Activated T-cell treated with anti-CD3 and anti-CD28 coated beads, Interleukin-2, amount 50 U/mL, for 4 hours (primary cell): ENCODE data around the gene DNPEP. TPM values are rescaled to one million over a fixed set of nuclear protein-coding genes. Genes with fewer than 3 reads are reported as not detected.
A peak's percentile ranks its signal among the peaks of the same experiment; 100 is the strongest.

Source experiments
- ATAC-seq, 2 donors: fragments of 200-7000 bp; cut with Tn5 transposase; one replicate each; pipeline ENCODE4 v1.10.0; 2021
- DNase-seq: peaks from one replicate; pipeline ENCODE4 v3.0.0-alpha.2; 2020
- H3K27me3 Mint-ChIP-seq: one replicate; pipeline ENCODE4 v1.8.0; 2021; ENCODE audit warnings: low read depth, mixed read lengths
- H3K36me3 Mint-ChIP-seq: one replicate; pipeline ENCODE4 v1.8.0; 2022; ENCODE audit warnings: mixed read lengths; ENCODE audit not compliant: insufficient read depth
- H3K4me1 Mint-ChIP-seq: one replicate; pipeline ENCODE4 v1.8.0; 2021; ENCODE audit warnings: low read depth, mixed read lengths
- H3K4me3 Mint-ChIP-seq: one replicate; pipeline ENCODE4 v1.8.0; 2021; ENCODE audit warnings: mild to moderate bottlenecking, moderate library complexity, mixed read lengths
- H3K9me3 Mint-ChIP-seq: one replicate; pipeline ENCODE4 v1.8.0; 2021; ENCODE audit warnings: mixed read lengths
- total RNA-seq, 3 donors: library from RNA; stranded (reverse); gene quantifications; one replicate each; pipeline ENCODE4 v1.2.1, GENCODE V29; 2021

Gene DNPEP
- total RNA-seq, 3 donors from 2014 or later = 187 to 222 (median 221) TPM

DNA sequence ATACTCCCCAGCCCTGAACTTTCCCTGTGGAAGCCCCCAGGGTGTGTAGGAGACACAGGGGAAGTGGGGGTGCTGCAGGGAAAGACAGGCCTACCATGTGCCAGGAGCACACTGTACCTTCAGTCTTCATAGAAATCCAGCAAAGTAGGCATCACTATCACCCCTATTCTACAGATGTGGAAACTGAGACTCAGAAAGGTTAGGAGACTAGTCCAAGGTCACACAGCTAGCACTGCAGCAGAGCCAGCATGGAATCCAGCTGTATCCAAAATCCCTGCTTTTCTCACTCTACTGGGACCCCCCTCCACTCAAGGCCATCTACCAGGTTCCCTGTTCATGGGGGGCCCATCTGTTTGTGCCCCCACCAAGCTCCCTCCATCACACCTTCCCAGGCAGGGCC lies 6.8 kb downstream of the DNPEP start:
- H3K4me3 Mint-ChIP-seq = no peak overlapping the region
- H3K27me3 Mint-ChIP-seq = no peaks in the 10 kb centered on the region
- peaks cover 36% of the 10 kb centered on the region for H3K36me3 Mint-ChIP-seq
- DNase-seq = no peak
- H3K9me3 Mint-ChIP-seq = no peaks in the 10 kb centered on the region
- H3K4me1 Mint-ChIP-seq = peaks cover 7% of the 10 kb centered on the region
- no peak for ATAC-seq

- no peaks in the 10 kb centered on the region for H3K9me3 Mint-ChIP-seq
- no peak for ATAC-seq
- H3K4me3 Mint-ChIP-seq = no peak overlapping the region
- no peak for DNase-seq
- H3K27me3 Mint-ChIP-seq = no peaks in the 10 kb centered on the region
- H3K36me3 Mint-ChIP-seq = peaks cover 35% of the 10 kb centered on the region
- H3K4me1 Mint-ChIP-seq = no peaks in the 10 kb centered on the region
These were observed 9.4 kb downstream of the DNPEP start for GRCh38 chr2:219378163-219378851.

GRCh38 chr2:219369447-219369861 lies 18.3 kb downstream of the DNPEP start:
- no peak for DNase-seq
- H3K27me3 Mint-ChIP-seq = no peaks in the 10 kb centered on the region
- H3K36me3 Mint-ChIP-seq = peaks cover 14% of the 10 kb centered on the region
- H3K9me3 Mint-ChIP-seq = no peaks in the 10 kb centered on the region
- H3K4me1 Mint-ChIP-seq = no peaks in the 10 kb centered on the region
- H3K4me3 Mint-ChIP-seq = no peak overlapping the region
- no peak for ATAC-seq

DNA sequence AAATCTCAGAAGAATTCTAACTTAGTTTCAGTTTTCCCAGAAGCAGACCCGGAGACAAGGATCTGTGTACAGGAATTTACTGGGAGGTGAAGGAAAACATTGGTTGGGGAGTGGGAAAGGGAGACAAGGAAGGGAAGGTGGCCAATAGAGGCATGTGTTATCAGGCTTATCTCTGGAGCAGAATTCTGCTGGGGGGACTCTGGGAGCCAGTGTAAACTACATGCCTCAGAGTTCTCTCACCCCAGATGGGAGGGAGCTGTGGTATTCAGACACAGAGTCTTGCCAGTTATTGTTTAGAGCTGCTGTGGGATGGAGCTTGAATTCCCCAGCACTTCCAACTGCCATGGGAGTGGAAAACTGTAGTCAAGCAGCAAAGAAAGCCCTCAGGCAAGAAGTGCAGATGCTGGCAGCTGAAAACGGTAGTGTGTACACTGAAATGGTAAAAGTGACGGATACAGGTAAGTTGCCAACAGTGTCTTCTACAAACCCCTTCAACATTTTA lies 19.0 kb downstream of the DNPEP start:
- no peak for DNase-seq
- H3K9me3 Mint-ChIP-seq = no peaks in the 10 kb centered on the region
- no peaks in the 10 kb centered on the region for H3K27me3 Mint-ChIP-seq
- peaks cover 7% of the 10 kb centered on the region for H3K36me3 Mint-ChIP-seq
- H3K4me3 Mint-ChIP-seq = no peak overlapping the region
- no peak for ATAC-seq
- no peaks in the 10 kb centered on the region for H3K4me1 Mint-ChIP-seq

DNA sequence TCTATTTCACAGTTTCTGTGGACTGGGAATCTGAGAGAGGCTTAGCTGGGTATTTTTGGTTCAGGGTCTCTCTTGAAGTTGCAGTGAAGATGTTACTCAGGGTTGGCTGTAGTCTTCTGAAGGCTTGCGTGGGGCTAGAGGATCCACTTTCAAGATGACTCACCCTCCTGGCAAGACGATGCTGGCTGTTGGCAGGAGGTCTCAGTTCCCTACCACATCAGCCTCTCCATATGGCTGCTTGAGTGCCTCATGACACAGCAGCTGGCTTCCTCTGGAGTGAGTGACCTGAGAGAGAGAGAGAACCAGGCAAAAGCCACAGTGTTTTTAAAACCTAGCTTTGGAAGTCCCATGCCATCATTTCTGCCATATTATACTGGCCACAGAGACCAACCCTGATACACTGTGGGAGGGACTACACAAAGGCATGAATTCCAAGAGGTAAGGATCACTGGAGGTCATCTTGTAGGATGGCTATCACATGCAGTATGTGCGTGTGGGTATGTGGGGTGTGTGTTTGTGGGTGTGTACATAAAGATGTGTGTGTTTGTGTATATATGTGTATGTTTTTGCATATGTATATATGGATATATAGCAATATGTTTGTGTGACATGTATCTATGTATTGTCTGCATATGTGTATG lies 25.1 kb downstream of the DNPEP start:
- Mint-ChIP-seq H3K4me3 (no peak overlapping the region), H3K4me1 (peaks cover 4% of the 10 kb centered on the region), H3K9me3 (no peaks in the 10 kb centered on the region), H3K36me3 (peaks cover 9% of the 10 kb centered on the region), H3K27me3 (peaks cover 25% of the 10 kb centered on the region)
- no peak for DNase-seq
- peak in 1 of 2 donors; percentile 58 for ATAC-seq

DNA sequence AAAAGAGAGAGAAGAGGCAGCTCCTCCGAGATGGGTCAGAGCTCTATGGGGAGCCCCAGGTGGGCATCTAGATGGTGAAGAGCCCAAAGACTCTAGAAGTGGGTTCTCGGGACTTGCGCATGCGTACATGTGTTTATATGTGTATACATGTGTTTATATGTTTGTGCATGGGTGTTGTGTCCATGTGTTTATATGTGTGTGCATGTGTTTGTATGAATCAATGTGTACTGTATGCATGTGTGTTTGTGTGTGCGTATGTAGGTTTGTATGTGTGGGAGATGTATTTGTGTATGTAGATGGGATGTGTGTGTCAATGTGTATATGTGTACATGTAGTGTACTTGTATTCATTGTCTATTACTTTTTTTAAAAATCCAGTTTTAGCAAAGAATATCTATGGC lies 25.6 kb downstream of the DNPEP start:
- H3K4me1 Mint-ChIP-seq = peaks cover 4% of the 10 kb centered on the region

DNA sequence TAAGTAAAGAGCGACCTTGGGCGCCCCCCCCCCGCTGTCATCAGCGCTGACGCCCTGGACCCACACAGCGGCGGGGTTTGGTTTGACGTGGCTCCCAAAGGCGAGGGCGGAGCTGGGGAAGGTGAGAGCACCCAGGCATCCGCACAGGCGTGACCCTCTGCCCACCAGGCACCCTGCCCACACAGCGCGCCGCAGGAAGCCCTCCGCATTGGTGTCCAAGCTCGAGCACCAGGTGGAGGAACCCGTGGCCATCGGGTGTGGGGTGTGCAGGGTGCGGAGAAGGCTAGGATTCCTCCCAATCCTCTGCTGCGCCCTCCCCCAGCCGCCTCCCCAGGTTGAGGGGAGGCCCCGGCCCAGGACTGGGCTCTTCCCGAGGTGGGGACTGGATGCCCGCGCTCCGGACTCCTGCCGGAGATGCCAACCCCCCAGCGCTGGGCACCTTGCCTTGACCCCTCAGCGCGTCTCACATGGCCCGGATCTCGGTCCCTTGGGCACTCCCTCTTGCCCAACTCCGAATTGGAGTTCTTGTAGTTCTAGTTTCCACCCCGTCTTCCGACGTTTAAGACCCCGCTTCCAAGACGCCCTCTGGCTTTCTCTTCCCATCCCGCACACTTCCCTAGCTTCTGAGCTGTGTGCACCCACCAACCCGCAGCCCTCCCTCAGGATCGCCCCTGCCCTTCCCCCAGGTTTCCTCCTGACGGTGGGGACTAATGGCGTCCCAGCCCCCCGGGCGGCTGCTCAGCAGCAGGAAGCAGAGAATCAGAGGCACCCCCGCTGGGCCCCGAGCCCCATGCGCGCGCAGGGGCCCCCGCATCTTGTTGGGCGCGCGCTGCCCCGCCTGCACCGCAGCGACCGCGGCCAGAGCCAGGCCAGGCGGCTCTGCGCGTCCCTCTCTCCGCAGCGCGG lies 29.3 kb downstream of the DNPEP start:
- H3K9me3 Mint-ChIP-seq = no peaks in the 10 kb centered on the region
- peak; percentile 65 to 70 for ATAC-seq
- peaks cover 8% of the 10 kb centered on the region for H3K36me3 Mint-ChIP-seq
- H3K4me3 Mint-ChIP-seq = no peak overlapping the region
- peaks cover 53% of the 10 kb centered on the region for H3K27me3 Mint-ChIP-seq
- peaks cover 4% of the 10 kb centered on the region for H3K4me1 Mint-ChIP-seq
- DNase-seq = no peak

More for the DNA sequence above, 25.6 kb downstream of the DNPEP start:
- peaks cover 28% of the 10 kb centered on the region for H3K27me3 Mint-ChIP-seq
- no peaks in the 10 kb centered on the region for H3K9me3 Mint-ChIP-seq
- peaks cover 9% of the 10 kb centered on the region for H3K36me3 Mint-ChIP-seq
- DNase-seq = no peak
- no peak overlapping the region for H3K4me3 Mint-ChIP-seq
- ATAC-seq = no peak

DNA sequence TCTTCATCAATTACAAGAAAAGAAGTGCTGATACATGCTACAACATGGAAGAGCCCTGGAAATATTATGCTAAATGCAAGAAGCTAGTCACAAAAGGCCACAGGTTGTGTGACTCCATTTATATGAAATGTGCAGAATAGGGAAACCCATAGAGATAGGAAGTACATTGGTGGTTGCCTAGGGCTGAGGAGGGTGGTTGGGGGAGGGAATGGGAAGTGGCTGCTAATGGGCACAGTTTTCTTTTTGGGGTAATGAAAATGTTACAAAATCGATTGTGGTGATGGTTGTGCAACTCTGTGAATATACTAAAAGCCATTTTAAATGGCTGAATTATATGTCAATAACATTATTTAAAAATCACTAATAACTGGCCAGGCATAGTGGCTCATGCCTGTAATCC lies 30.9 kb downstream of the DNPEP start:
- Mint-ChIP-seq H3K4me3 (no peak overlapping the region), H3K9me3 (no peaks in the 10 kb centered on the region), H3K36me3 (peaks cover 3% of the 10 kb centered on the region), H3K4me1 (peaks cover 4% of the 10 kb centered on the region), H3K27me3 (peaks cover 57% of the 10 kb centered on the region)
- ATAC-seq (no peak), DNase-seq (no peak)

- no peaks in the 10 kb centered on the region for H3K9me3 Mint-ChIP-seq
- peaks cover 58% of the 10 kb centered on the region for H3K27me3 Mint-ChIP-seq
- no peaks in the 10 kb centered on the region for H3K36me3 Mint-ChIP-seq
- DNase-seq (no peak), ATAC-seq (no peak)
- peaks cover 4% of the 10 kb centered on the region for H3K4me1 Mint-ChIP-seq
- H3K4me3 Mint-ChIP-seq = no peak overlapping the region
These were observed 33.1 kb downstream of the DNPEP start for GRCh38 chr2:219354582-219354981.

GRCh38 chr2:219353129-219353528 lies 34.6 kb downstream of the DNPEP start:
- Mint-ChIP-seq H3K27me3 (peaks cover 52% of the 10 kb centered on the region), H3K36me3 (no peaks in the 10 kb centered on the region), H3K4me1 (peaks cover 2% of the 10 kb centered on the region), H3K9me3 (no peaks in the 10 kb centered on the region), H3K4me3 (no peak overlapping the region)
- DNase-seq = no peak
- no peak for ATAC-seq

DNA sequence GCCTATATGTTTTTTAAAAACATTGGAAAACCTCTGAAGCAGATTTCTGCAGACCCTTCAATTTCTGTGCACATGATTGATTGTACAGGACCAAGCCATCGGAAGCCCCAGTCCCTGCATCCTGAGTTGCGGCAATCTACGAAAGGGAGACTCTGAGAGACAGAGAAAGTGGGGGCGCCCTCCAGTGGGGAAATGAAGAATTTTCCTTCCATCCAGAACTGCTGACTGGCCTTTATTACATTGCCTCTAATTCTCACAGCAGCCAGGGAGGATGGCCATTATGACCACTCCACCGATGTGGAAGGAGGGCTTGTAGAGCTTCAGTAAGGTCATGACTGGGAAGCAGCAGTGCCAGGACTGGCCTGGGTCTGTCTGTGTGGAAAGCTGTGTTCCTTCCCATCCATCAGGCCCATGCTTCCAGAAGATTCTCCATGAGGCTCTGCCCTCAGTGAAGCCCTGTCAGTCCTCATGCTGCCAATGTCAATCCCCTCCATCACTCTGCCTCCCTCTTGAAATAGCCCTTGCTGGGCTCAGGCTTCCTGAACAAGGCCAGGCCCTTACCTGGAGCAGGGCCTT lies 35.2 kb downstream of the DNPEP start:
- Mint-ChIP-seq H3K4me3 (no peak overlapping the region), H3K4me1 (no peaks in the 10 kb centered on the region), H3K27me3 (peaks cover 49% of the 10 kb centered on the region), H3K9me3 (no peaks in the 10 kb centered on the region), H3K36me3 (no peaks in the 10 kb centered on the region)
- ATAC-seq = peak; percentile 77 to 83
- peak; percentile 60 for DNase-seq

GRCh38 chr2:219350710-219351221 lies 36.9 kb downstream of the DNPEP start:
- ATAC-seq (no peak), DNase-seq (no peak)
- no peaks in the 10 kb centered on the region for H3K9me3 Mint-ChIP-seq
- peaks cover 34% of the 10 kb centered on the region for H3K27me3 Mint-ChIP-seq
- no peak overlapping the region for H3K4me3 Mint-ChIP-seq
- H3K4me1 Mint-ChIP-seq = no peaks in the 10 kb centered on the region
- no peaks in the 10 kb centered on the region for H3K36me3 Mint-ChIP-seq

DNA sequence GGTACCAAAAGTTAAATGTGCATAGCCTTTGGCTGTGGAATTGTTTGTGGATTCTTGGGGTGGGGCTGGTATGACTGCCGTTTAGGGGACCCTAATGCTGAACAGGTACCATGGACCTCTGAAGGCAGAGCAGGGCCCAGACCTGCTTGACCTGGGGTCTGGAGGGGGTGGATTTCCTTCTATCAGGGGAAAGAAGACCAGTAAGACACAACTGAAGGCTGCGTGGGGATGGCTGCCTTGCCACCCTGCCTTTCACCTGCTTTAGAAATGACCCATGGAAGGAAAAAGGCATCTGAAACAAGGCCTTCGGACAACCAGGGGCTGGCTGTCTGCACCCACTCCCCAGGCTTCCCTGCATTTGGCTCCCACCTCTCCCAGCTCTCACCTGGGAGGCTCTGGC lies 37.5 kb downstream of the DNPEP start:
- Mint-ChIP-seq H3K9me3 (no peaks in the 10 kb centered on the region), H3K4me1 (no peaks in the 10 kb centered on the region), H3K27me3 (peaks cover 32% of the 10 kb centered on the region), H3K36me3 (no peaks in the 10 kb centered on the region), H3K4me3 (no peak overlapping the region)
- ATAC-seq = no peak
- DNase-seq = no peak
